Left ventricle myocardium superior (tissue), 1 donor: Measurements from ENCODE around the gene ZFYVE1. TPM values are rescaled to one million over a fixed set of nuclear protein-coding genes. Genes with fewer than 3 reads are reported as not detected.
"Not testable (repeated sequence)": the region's sequence is repeated elsewhere in the genome, so short reads cannot be mapped to it uniquely, and the experiment has no call there.

Experiments used
- ATAC-seq: fragments of 200-7000 bp; cut with Tn5 transposase; one replicate; pipeline ENCODE4 v1.9.1; 2020; ENCODE audit warnings: mild to moderate bottlenecking, moderate library complexity
- DNase-seq: peaks from one replicate; pipeline ENCODE4 v3.0.0-alpha.2; 2020
- intact Hi-C: fragments of 100-400 bp; cut with micrococcal nuclease; formaldehyde crosslinking; loops from one replicate; pipeline ENCODE4 v1.11.0; 2022
- long read RNA-seq: library from polyadenylated mRNA; unstranded; transcript quantifications from one replicate; pipeline ENCODE4 v2.0.0, GENCODE V29; 2021
- total RNA-seq: library from RNA; stranded (reverse); fragmentation: NEBNext Ultra II Directional; extraction: Animal tissue kit (Norgen Biotek cat#: 25700); gene quantifications from one replicate; pipeline ENCODE4 v1.2.1, GENCODE V29; 2021
- donor health status: DM: no; HTN: yes; CAD: no; lungs with severe emphysema.

Gene ZFYVE1, protein sequence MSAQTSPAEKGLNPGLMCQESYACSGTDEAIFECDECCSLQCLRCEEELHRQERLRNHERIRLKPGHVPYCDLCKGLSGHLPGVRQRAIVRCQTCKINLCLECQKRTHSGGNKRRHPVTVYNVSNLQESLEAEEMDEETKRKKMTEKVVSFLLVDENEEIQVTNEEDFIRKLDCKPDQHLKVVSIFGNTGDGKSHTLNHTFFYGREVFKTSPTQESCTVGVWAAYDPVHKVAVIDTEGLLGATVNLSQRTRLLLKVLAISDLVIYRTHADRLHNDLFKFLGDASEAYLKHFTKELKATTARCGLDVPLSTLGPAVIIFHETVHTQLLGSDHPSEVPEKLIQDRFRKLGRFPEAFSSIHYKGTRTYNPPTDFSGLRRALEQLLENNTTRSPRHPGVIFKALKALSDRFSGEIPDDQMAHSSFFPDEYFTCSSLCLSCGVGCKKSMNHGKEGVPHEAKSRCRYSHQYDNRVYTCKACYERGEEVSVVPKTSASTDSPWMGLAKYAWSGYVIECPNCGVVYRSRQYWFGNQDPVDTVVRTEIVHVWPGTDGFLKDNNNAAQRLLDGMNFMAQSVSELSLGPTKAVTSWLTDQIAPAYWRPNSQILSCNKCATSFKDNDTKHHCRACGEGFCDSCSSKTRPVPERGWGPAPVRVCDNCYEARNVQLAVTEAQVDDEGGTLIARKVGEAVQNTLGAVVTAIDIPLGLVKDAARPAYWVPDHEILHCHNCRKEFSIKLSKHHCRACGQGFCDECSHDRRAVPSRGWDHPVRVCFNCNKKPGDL
- total RNA-seq = 15.7 TPM
- long read RNA-seq, full-length matches to known transcripts = 3 of 19 reads
- long read RNA-seq, partial matches to known transcripts = 13 of 19 reads
- long read RNA-seq, other reads (novel, unspliced or antisense) = 3 of 19 reads

DNA sequence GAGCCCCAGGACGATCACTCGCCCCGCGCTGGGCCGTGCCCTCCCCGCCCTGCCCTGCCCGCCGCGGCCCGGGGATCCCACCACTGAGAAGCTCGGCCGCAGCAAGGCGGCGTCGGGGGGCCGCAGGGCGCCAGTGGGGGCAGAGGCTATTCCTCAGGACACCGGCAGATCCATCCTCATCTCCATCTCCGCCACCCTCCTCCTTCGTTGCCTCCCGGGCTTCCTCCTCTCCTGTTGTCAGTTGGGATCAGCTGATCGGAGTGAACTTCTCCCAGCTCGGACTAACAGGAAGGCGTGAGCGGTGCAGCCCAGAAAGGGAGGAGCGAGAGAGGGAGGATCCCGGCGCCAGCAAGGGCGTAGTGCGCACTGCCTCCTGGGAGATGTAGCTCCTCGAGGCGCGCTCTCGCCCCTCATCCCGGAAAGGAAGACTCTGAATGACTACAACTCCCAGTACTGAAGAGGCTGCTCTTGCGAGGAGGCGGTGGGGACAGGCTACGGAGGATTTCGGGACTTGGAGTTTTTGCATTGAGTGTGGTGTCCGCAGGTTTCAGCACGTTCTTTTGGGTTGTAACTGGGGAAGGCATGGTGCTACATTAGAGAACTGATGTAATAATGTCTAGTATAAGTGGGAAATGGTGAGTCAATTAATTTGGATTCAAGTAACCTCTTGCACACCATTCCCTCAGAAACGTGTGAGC is at the start of gene ZFYVE1:
ZFYVE1 (minus strand) TSS at position 262 of the 698 bp plus-strand sequence. CDS start 2,598 bp downstream, outside the sequence.
- peak; percentile 97 for DNase-seq
- intact Hi-C loops = no loop called here
- peak; percentile 100 for ATAC-seq

GRCh38 chr14:73069585-73069984 is 42.7 kb upstream of the ZFYVE1 start:
- intact Hi-C loops = no loop called here
- ATAC-seq = no peak

DNA sequence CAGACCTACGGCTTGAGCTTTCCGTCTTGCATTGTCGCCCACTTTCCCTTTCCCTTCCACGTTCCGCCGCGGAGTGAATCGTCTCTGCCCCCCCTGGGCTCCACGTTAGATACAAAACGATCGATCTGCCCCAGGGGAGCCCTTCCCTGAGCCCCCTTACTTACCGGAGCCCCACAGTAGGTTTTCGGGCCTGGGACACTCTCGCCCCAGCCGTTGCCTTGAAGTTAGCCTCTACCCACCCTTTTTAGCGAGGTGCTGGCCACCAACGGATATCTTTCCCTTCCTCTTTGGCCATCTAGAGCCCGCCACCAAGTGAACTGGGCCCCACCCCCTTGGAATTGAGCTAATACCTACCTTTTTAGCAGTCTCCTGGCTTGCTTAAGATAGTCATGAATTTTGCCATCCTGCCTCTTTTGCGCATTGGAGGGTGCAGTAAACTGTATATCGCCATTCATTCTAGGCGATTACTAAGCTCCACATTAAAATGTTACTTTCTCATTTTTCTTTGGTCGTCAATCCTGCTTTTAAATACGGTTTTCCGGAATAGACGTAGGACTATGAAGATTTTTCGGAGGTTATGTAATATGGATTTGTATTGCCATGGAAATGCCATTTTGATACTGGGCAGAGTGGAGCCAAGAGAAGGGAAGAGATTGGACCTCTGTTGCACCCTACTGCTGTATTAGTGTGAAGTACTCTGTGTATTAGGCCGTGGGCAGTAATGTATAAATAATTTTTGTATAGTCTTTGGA is 32.2 kb upstream of the ZFYVE1 start:
- intact Hi-C loops = no loop called here
- DNase-seq = no peak
- ATAC-seq = peak; percentile 26

More at GRCh38 chr14:73069585-73069984, 42.7 kb upstream of the ZFYVE1 start:
- DNase-seq = no peak

DNA sequence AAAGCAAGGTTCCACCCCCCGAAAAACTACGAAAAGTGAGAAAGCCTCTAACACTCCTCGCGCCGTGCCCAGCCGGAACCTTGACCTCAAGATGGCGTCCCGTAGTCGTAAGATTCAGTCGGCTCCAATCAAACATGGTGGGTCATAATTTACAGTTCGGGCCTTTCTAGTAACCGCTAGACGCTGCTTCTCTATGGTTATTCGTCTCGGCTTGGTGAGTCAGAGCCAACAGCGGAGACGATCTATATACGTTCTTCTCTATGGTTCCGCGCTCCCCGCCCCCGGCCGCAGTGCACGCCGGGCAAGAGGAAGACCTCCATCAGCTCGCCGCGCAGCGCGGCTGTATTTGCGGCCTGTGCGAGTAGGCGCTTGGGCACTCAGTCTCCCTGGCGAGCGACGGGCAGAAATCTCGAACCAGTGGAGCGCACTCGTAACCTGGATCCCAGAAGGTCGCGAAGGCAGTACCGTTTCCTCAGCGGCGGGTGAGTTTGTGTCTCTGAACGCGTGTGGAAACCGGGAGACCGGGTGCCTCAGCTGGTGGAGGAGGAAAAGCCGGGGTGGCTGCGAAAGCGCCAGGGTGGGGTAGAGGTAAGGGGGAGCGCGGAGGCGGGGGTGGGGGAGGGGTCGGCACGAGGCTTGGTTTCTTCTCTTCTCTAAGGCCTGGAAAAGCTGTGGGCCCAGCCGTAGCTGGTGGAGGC is 31.5 kb upstream of the ZFYVE1 start, which contains the start of gene RBM25:
RBM25 (plus strand) TSS at position 311 of the 698 bp plus-strand sequence. CDS start 13,108 bp downstream, outside the sequence.
- peak; percentile 99 for ATAC-seq
- peak; percentile 97 for DNase-seq
- intact Hi-C loops = no loop called here

DNA sequence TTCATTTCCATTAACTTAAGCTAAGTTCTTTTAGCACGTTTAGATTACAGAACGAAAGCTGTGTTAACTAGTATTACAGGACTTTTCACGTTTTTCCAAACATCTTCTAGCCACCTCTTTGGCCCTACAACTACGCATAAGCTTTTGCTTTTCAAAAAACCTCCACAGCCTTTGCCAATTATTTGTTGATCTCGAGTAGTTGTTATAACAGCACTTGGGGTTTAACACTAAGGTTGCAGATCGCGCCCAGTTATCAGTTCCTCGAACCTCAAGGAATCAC is 31.0 kb upstream of the ZFYVE1 start:
- no peak for ATAC-seq
- intact Hi-C loops = no loop called here
- no peak for DNase-seq

DNA sequence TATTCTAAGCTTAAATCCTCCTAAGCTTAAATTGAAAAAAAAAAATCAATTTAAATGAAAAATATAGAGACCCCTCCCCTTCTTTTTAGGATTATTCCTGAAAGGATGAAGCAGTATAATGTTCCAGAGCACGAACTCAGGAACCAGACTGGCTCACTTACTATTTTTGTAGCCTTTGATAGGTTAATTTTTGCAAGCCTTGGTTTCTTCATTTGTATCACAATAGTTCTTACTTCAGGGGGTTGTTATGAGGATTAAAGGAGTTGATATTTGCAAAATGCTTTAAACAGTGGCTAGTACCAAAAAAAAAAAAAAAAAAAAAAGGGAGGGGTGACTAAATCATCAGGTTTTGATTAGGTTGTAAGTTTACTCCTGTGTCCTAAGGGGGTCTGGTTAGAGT is 28.3 kb upstream of the ZFYVE1 start:
- intact Hi-C loops = no loop called here
- no peak for DNase-seq
- no peak for ATAC-seq

DNA sequence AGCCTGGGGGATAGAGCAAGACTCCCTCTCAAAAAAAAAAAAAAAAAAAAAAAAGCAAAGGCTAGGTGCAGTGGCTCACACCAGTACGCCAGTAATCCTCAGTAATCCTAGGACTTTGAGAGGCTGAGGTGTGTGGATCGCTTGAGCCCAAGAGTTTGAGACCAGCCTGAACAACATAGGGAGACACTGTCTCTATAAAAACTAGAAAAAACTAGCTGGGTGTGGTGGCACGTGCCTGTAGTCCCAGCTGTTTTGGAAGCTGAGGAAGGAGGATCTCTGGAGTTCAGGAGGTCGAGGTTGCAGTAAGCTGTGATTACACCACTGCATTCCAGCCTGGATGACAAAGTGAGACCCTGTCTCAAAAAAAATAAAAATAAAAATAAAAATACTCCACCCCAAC is 22.5 kb upstream of the ZFYVE1 start:
- intact Hi-C loops = no loop called here
- ATAC-seq (no peak), DNase-seq (no peak)

DNA sequence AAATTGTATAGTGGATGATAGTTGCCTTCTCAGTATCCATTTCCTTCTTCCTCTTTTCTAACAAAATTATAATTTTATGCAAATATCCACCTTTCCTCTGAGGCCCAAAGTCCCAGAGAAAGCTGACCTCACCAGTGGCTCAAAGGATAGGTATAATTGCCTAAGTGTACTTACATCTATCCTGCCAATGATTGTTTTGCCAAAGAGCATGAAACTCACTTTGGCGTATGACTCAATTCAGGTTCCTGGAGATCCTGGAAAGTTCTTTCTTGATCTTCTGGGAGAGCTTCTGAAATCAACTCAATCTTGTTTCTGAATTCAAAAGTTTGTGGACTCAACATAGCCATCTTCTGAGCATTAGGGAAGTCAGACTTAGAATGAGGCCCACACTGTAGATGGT is 20.9 kb upstream of the ZFYVE1 start:
- intact Hi-C loops = no loop called here
- ATAC-seq (no peak), DNase-seq (no peak)

DNA sequence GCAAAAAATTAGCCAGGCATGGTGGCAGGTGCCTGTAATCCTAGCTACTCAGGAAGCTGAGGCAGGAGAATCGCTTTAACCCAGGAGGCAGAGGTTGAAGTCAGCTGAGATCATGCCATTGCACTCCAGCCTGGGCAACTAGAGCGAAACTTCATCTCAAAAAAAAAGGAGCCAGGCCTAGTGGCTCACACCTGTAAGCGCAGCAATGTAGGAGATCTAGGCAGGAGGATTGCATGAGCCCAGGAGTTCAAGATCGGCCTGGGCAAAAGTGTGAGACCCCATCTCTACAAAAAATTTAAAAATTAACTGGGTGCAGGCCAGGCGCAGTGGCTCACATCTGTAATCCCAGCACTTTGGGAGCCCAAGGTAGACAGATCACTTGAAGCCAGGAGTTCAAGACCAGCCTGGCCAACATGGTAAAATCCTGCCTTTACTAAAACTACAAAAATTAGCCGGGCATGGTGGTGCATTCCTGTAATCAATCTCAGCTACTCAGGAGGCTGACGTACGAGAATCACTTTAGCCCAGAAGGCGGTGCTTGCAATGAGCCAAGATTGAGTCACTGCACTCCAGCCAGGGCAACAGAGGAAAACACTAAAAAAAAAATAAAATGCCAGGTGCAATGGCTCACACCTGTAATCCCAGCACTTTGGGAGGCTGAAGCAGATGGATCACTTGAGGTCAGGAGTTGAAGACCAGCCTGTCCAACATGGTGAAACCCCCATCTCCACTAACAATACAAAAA is 10.0 kb upstream of the ZFYVE1 start:
- DNase-seq, intact Hi-C loops, ATAC-seq: not testable (repeated sequence)

DNA sequence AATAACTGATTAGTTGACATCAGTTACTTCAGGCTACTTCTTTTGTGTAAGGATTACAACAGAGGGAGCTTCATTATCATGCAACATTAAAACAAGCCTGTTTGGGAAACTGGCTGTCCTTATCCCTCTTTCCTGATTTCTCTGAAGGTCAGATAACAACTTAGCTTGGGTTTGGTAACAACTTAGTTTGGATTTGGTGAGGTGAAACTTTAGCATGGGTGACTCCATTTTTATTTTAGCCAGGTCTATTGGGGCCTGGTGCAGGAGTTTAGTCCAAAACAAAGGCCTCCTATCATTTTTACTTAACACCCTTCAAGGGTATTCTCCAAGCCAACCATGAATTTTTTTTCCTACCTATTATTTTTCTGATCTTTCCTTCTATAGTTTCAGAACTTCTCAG is 1.1 kb upstream of the ZFYVE1 start:
- DNase-seq (no peak), ATAC-seq (no peak)
- intact Hi-C loops = no loop called here

- DNase-seq = no peak
- ATAC-seq = no peak
- intact Hi-C loops = no loop called here
Measured at GRCh38 chr14:73027546-73027945, 640 bp upstream of the ZFYVE1 start.

- intact Hi-C loops = no loop called here
- ATAC-seq = no peak
- no peak for DNase-seq
Measured at GRCh38 chr14:73026243-73026844, 562 bp downstream of the ZFYVE1 start.

- intact Hi-C loops = no loop called here
- ATAC-seq (no peak), DNase-seq (no peak)
Measured at GRCh38 chr14:73025544-73025943, 1.4 kb downstream of the ZFYVE1 start.

- intact Hi-C loops = no loop called here
- no peak for DNase-seq
- ATAC-seq = no peak
Measured at GRCh38 chr14:73022051-73022450, 4.9 kb downstream of the ZFYVE1 start.

- DNase-seq, ATAC-seq, intact Hi-C loops: not testable (repeated sequence)
Measured at GRCh38 chr14:73016011-73016410, 10.9 kb downstream of the ZFYVE1 start.

DNA sequence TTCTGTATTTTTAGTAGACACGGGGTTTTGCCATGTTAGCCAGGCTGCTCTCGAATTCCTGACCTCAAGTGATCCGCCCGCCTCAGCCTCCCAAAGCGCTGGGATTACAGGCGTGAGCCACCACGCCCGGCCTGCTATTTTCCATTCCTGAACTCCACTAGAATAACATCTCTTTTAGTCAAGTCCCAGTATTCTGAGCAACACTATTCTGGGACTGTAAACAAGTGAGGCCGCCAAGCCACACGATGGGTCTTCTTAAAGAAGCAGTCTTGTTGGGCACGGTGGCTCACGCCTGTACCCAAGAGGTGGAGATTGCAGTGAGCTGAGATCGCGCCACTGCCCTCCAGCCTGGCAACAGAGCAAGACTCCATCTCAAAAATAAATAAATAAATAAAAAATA is 11.4 kb downstream of the ZFYVE1 start:
- ATAC-seq, intact Hi-C loops: not testable (repeated sequence)

GRCh38 chr14:73014105-73014504 is 12.8 kb downstream of the ZFYVE1 start:
- intact Hi-C loops = no loop called here
- DNase-seq (no peak), ATAC-seq (no peak)

More for the DNA sequence above, 11.4 kb downstream of the ZFYVE1 start:
- not testable (repeated sequence) for DNase-seq
